Gastrocnemius medialis (tissue), 4 donors: ENCODE results near the gene MTCP1. TPM values are rescaled to one million over a fixed set of nuclear protein-coding genes. Genes with fewer than 3 reads are reported as not detected.
A peak's percentile ranks its signal among the peaks of the same experiment; 100 is the strongest.

Source experiments
- ATAC-seq, 2 donors: fragments of 150-250 bp; one replicate each; pipeline ENCODE4 v1.9.1; 2016
- DNase-seq, 2 donors: peaks; one replicate each; pipeline ENCODE4 v3.0.0-alpha.2; 2019
- H3K27ac ChIP-seq, 4 donors: fragments of 200-600 bp; sonication (generic); 1 replicate in 1 of 4; 2 replicates in 3 of 4; pipeline ENCODE4 v1.5.1; 2016 to 2018; ENCODE audit warnings: mild to moderate bottlenecking in 2 of 4, moderate library complexity in 1 of 4
- H3K27me3 ChIP-seq, 3 donors: fragments of 200-600 bp; sonication (generic) in 2 of 3; 1 replicate in 1 of 3; 2 replicates in 2 of 3; pipeline versions ENCODE4 v1.5.1 to v1.6.0; 2016 to 2019; ENCODE audit warnings: mild to moderate bottlenecking in 1 of 3, moderate library complexity in 1 of 3
- H3K36me3 ChIP-seq, 2 donors: fragments of 200-600 bp; sonication (generic) in 1 of 2; one replicate each; pipeline ENCODE4 v1.5.1; 2017 to 2018
- H3K4me1 ChIP-seq, 2 donors: fragments of 200-600 bp; sonication (generic) in 1 of 2; one replicate each; pipeline ENCODE4 v1.5.1; 2016 to 2017; ENCODE audit warnings: mild to moderate bottlenecking in 2 of 2
- H3K4me3 ChIP-seq, 4 donors: fragments of 200-600 bp; sonication (generic) in 3 of 4; 1 replicate in 1 of 4; 2 replicates in 3 of 4; pipeline ENCODE4 v1.5.1; 2016 to 2019; ENCODE audit warnings: mild to moderate bottlenecking in 2 of 4
- H3K9me3 ChIP-seq, 3 donors: fragments of 200-600 bp; sonication (generic) in 2 of 3; 1 replicate in 1 of 3; 2 replicates in 2 of 3; pipeline ENCODE4 v1.5.1; 2016 to 2019
- CTCF ChIP-seq, 5 experiments: fragments of 450-650 bp in 3 of 5; fragments of 200-600 bp in 2 of 5; sonication (generic) in 2 of 5; IDR thresholded peaks in 4 of 5; conservative IDR thresholded peaks in 1 of 5; 1 replicate in 4 of 5; 2 replicates in 1 of 5; pipeline ENCODE4 v1.5.1; 2016 to 2019; ENCODE audit warnings: antibody characterized with exemption in 5 of 5, mild to moderate bottlenecking in 3 of 5, moderate library complexity in 3 of 5
- POLR2A ChIP-seq, 2 donors: fragments of 450-650 bp; IDR thresholded peaks; one replicate each; pipeline ENCODE4 v1.6.1; 2017; ENCODE audit warnings: antibody characterized with exemption in 2 of 2, mild to moderate bottlenecking in 2 of 2, moderate library complexity in 2 of 2
- in situ Hi-C, 4 donors: fragments of 200-750 bp; cut with MboI; loops; one replicate each; pipeline versions ENCODE4 v1.15.0 to v1.8.0; 2017; ENCODE audit warnings: low sequenced_read_pairs in 4 of 4
- intact Hi-C: fragments of 100-400 bp; cut with DNase I; formaldehyde crosslinking; loops from one replicate; pipeline ENCODE4 v1.15.1; 2023; ENCODE audit warnings: low total_unique reads
- total RNA-seq, 4 donors: library from RNA; depleted of rRNA; stranded (reverse); fragments of >200 nt; gene quantifications; one replicate each; pipeline versions ENCODE4 v1.1.0 to v1.2.3, GENCODE V29; 2016

The MTCP1 gene
- total RNA-seq, 4 donors from 2014 or later: 0.31 to 2.2 (median 0.93) TPM; not detected in 1

GRCh38 chrX:155105919-155106318 is 35.0 kb upstream of the MTCP1 start:
- H3K27ac ChIP-seq: no peak overlapping the region
- H3K27me3 ChIP-seq: no peaks in the 10 kb centered on the region
- in situ Hi-C loops: no loop called here
- TF ChIP-seq POLR2A (IDR thresholded peaks at IDR 0.05) (no peak), CTCF (IDR thresholded peaks at IDR 0.05 in 4 of 5, conservative IDR thresholded peaks at IDR 0.05 in 1 of 5) (no peak)
- no peak overlapping the region for H3K4me3 ChIP-seq
- H3K9me3 ChIP-seq: no peaks in the 10 kb centered on the region
- no peaks in the 10 kb centered on the region for H3K4me1 ChIP-seq
- intact Hi-C loops: no loop called here
- no peaks in the 10 kb centered on the region for H3K36me3 ChIP-seq
- DNase-seq (no peak), ATAC-seq (no peak)

GRCh38 chrX:155094468-155095061 is 23.6 kb upstream of the MTCP1 start:
- H3K4me3 ChIP-seq: no peak overlapping the region
- no peak for ATAC-seq
- intact Hi-C loops: no loop called here
- no peak for DNase-seq
- in situ Hi-C loops: loop anchor here in 1 of 4 donors (25.0 kb wide), 1 partner anchor 107 kb away; no protein-coding TSS in a partner anchor
- H3K27ac ChIP-seq: no peak overlapping the region
- no peaks in the 10 kb centered on the region for H3K4me1 ChIP-seq
- TF ChIP-seq POLR2A (IDR thresholded peaks at IDR 0.05): no peak
- peak; percentile 18 to 61 (median 38) for TF ChIP-seq CTCF (IDR thresholded peaks at IDR 0.05 in 4 of 5, conservative IDR thresholded peaks at IDR 0.05 in 1 of 5)
- no peaks in the 10 kb centered on the region for H3K36me3 ChIP-seq
- H3K9me3 ChIP-seq: no peaks in the 10 kb centered on the region
- H3K27me3 ChIP-seq: no peaks in the 10 kb centered on the region

GRCh38 chrX:155086961-155087735 is 16.2 kb upstream of the MTCP1 start:
- H3K4me1 ChIP-seq: no peaks in the 10 kb centered on the region
- DNase-seq: no peak
- H3K27me3 ChIP-seq: no peaks in the 10 kb centered on the region
- intact Hi-C loops: loop anchor here (1.0 to 10.0 kb wide), 2 partner anchors 106 to 172 kb away; no protein-coding TSS in a partner anchor
- in situ Hi-C loops: loop anchor here in 2 of 4 donors (10.0 to 25.0 kb wide), 2 partner anchors 100 to 102 kb away; no protein-coding TSS in a partner anchor
- no peaks in the 10 kb centered on the region for H3K36me3 ChIP-seq
- H3K4me3 ChIP-seq: no peak overlapping the region
- TF ChIP-seq POLR2A (IDR thresholded peaks at IDR 0.05): no peak
- no peak for TF ChIP-seq CTCF (IDR thresholded peaks at IDR 0.05 in 4 of 5, conservative IDR thresholded peaks at IDR 0.05 in 1 of 5)
- ATAC-seq: no peak
- H3K9me3 ChIP-seq: no peaks in the 10 kb centered on the region
- no peak overlapping the region for H3K27ac ChIP-seq

- Histone ChIP-seq H3K27me3 (no peaks in the 10 kb centered on the region), H3K9me3 (no peaks in the 10 kb centered on the region), H3K4me1 (no peaks in the 10 kb centered on the region), H3K27ac (no peak overlapping the region), H3K4me3 (no peak overlapping the region), H3K36me3 (no peaks in the 10 kb centered on the region)
- no peak for TF ChIP-seq POLR2A (IDR thresholded peaks at IDR 0.05)
- TF ChIP-seq CTCF (IDR thresholded peaks at IDR 0.05 in 4 of 5, conservative IDR thresholded peaks at IDR 0.05 in 1 of 5): peak; percentile 17 to 56 (median 38)
- DNase-seq: peak in 1 of 2 donors; percentile 17
- peak in 1 of 2 donors; percentile 46 for ATAC-seq
- intact Hi-C loops (loop anchor here (1.0 to 10.0 kb wide), 2 partner anchors 105 to 172 kb away; no protein-coding TSS in a partner anchor), in situ Hi-C loops (loop anchor here in 2 of 4 donors (10.0 to 25.0 kb wide), 2 partner anchors 99 to 102 kb away; no protein-coding TSS in a partner anchor)
Measured at GRCh38 chrX:155086202-155086840, 15.4 kb upstream of the MTCP1 start.
